GM19240 (cell line): Measurements from ENCODE around the gene ZNF816.
"Not testable (repeated sequence)": the region's sequence is repeated elsewhere in the genome, so short reads cannot be mapped to it uniquely, and the experiment has no call there.

Source experiments
- DNase-seq: peaks from one replicate; pipeline ENCODE4 v3.0.0; 2011; ENCODE audit warnings: low spot score; ENCODE audit not compliant: insufficient read length

ZNF816 gene

GRCh38 chr19:52924641-52925040 is 38.0 kb downstream of the ZNF816 start:
- not testable (repeated sequence) for DNase-seq

- DNase-seq, result no peak
Measured at GRCh38 chr19:52923778-52924593, 38.7 kb downstream of the ZNF816 start.

GRCh38 chr19:52922841-52923777 is 39.6 kb downstream of the ZNF816 start, which contains the start of gene ZNF888:
TSS of gene ZNF888 (minus strand) at chr19:52923428. CDS start at chr19:52917873, 5,555 bp downstream.
- peak; percentile 82 for DNase-seq

GRCh38 chr19:52917531-52917930 is 45.1 kb downstream of the ZNF816 start:
- DNase-seq, result no peak

- DNase-seq, result no peak
Measured at GRCh38 chr19:52910648-52911047, 52.0 kb downstream of the ZNF816 start.

- not testable (repeated sequence) for DNase-seq
Measured at GRCh38 chr19:52904052-52904780, 58.5 kb downstream of the ZNF816 start.

- DNase-seq, result no peak
Measured at GRCh38 chr19:52901842-52902241, 60.8 kb downstream of the ZNF816 start.
